Femur (tissue), 1 donor: ENCODE measurements around the gene CDC42SE2.
"Not testable (repeated sequence)": the region's sequence is repeated elsewhere in the genome, so short reads cannot be mapped to it uniquely, and the experiment has no call there.

Experiments used
- DNase-seq: peaks from one replicate; pipeline ENCODE4 v3.0.0-alpha.2; 2017

Gene CDC42SE2

DNA sequence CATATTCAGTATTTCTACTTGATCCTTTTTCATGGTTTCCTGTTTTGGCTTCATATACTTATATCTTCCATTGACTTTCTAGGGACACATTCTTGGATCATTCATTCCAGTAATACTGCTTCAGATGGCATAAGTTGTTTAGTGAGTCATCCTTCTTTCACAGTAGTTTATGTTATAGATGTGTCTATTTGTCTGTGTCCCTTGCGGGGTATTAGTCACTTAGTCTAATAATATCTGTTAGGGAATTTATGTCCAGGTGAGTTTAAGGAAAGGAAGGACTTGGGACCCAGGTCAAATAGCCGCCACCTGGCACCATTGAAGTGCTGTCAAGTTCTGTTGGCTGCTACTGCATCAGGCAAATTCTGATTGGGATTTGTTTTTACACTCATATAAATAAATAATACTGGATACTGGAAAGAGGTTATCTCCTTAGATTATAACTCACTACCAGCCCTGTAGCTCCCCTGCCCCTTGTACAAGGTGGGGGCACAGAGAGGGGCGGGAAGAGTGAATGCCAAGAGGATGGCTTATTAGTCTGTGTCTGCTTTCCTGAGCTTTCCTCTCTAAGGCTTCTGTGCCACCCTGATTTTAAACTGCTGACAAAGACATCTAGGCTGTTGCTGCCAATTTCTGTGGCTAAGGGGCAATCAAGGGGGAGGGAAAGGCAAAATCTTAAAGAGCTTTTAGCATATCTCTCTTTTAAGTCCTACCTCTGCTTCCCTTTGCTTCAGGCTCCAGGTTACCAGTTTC is 64.9 kb downstream of the CDC42SE2 start:
- DNase-seq = no peak

DNA sequence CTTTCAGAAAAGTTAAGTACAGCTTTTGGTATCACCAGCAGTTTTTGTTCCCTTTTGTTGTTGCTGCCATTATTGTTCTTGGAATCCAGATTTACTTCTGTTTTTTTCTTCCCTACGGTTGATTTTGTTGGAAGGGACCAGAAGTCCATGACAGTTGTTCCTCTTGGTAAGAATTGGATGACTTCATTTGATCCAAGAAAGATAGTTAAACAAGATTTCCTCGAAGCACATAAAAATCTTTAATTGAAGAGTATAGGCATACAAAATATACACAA is 65.4 kb downstream of the CDC42SE2 start:
- DNase-seq = no peak

DNA sequence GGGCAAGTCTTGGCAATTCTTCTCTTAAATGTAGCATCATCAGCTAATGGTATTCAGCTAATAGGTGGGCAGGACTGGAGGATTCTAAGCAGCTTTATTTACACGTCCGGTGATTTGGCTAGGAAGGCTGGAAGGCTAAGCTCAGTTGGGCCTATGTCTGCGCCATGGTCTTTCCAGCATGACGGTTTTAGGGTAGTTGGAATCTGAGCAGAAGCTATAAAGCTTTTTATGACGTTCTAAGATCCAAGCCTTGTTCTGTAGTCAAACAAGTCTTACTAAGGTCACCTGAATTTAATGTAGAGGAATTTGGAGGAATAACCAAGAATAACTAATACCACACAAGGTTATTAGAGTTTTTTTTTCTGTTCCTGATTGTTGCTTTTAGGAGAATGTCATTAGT is 66.2 kb downstream of the CDC42SE2 start:
- no peak for DNase-seq

DNA sequence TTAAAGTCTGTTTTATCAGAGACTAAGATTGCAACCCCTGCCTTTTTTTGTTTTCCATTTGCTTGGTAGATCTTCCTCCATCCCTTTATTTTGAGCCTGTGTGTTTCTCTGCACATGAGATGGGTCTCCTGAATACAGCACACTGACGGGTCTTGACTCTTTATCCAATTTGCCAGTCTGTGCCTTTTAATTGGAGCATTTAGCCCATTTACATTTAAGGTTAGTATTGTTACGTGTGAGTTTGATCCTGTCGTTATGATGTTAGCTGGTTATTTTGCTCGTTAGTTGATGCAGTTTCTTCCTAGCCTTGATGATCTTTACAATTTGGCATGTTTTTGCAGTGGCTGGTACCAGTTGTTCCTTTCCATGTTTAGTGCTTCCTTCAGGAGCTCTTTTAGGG is 71.9 kb downstream of the CDC42SE2 start:
- DNase-seq = not testable (repeated sequence)

DNA sequence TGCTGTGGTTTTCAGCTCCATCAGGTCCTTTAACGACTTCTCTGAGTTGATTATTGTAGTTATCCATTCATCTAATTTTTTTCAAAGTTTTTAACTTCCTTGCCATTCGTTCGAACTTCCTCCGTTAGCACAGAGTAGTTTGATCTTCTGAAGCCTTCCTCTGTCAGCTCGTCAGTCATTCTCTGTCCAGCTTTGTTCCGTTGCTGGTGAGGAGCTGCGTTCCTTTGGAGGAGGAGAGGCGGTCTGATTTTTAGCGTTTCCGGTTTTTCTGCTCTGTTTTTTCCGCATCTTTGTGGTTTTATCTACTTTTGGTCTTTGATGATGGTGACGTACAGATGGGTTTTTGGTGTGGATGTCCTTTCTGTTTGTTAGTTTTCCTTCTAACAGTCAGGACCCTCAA is 72.9 kb downstream of the CDC42SE2 start:
- DNase-seq = not testable (repeated sequence)

DNA sequence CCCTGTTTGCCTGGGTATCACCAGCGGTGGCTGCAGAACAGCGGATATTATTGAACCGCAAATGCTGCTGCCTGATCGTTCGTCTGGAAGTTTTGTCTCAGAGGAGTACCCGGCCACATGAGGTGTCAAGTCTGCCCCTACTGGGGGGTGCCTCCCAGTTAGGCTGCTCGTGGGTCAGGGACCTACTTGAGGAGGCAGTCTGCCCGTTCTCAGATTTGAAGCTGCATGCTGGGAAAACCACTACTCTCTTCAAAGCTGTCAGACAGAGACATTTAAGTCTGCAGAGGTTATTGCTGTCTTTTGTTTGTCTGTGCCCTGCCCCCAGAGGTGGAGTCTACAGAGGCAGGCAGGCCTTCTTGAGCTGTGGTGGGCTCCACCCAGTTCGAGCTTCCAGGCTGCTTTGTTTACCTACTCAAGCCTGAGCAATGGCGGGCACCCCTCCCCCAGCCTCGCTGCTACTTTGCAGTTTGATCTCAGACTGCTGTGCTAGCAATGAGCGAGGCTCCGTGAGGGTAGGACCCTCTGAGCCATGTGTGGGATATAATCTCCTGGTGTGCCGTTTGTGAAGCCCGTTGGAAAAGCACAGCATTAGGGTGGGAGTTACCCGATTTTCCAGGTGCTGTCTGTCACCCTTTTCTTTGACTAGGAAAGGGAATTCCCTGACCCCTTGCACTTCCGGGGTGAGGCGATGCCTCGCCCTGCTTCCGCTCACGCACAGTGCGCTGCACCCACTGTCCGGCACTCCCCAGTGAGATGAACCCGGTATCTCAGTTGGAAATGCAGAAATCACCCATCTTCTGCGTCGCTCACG is 73.6 kb downstream of the CDC42SE2 start:
- not testable (repeated sequence) for DNase-seq

DNA sequence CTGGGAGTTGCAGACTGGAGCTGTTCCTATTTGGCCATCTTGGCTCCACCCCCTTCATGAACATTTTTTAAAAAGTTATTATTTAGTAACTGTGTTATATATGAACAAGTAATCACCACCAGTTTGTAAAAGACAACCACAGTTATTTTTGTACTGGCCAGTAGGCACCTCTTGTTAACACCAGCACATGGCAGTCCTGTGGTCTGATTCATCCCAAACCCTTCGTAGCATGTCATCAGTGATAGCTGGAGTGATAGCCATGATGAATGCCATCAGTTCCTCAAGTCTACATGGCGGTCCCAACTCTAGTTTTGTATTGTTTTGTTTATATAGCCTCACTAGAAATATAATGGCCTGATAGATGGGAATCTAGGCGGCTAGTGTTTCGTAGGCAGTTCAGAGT is 74.2 kb downstream of the CDC42SE2 start:
- DNase-seq = no peak

DNA sequence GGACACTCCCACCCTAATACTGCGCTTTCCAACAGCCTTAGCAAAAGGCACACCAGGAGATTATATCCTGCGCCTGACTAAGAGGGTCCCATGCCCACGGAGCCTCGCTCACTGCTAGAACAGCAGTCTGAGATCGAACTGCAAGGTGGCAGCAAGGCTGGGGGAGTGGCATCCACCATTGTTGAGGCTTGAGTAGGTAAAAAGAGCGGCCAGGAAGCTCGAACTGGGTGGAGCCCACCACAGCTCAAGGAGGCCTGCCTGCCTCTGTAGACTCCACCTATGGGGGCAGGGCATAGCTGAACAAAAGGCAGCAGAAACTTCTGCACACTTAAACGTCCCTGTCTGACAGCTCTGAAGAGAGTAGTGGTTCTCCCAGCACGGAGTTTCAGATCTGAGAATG is 80.4 kb downstream of the CDC42SE2 start:
- DNase-seq = not testable (repeated sequence)

DNA sequence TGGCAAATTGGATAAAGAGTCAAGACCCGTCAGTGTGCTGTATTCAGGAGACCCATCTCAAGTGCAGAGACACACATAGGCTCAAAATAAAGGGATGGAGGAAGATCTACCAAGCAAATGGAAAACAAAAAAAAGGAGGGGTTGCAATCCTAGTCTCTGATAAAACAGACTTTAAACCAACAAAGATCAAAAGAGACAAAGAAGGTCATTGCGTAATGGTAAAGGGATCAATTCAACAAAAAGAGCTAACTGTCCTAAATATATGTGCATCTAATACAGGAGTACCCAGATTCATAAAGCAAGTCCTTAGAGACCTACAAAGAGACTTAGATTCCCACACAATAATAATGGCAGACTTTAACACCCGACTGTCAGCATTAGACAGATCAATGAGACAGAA is 82.4 kb downstream of the CDC42SE2 start:
- DNase-seq = not testable (repeated sequence)

DNA sequence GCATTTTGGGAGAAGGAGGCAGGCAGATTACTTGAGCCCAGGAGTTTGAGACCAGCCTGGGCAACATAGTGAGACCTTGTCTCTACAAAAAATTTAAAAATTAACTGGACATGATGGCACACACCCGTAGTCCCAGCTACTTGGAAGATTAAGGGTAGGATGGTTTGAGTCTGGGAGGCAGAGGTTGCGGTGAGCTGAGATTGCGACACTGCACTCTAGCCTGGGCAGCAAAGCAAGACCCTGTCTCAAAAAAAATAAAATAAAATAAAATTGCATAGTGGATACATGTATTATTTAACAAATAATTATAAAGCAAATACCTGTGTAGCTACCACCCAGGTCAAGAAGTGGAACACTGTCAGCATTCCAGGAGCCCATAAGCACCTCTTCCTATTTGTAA is 90.1 kb downstream of the CDC42SE2 start:
- no peak for DNase-seq

DNA sequence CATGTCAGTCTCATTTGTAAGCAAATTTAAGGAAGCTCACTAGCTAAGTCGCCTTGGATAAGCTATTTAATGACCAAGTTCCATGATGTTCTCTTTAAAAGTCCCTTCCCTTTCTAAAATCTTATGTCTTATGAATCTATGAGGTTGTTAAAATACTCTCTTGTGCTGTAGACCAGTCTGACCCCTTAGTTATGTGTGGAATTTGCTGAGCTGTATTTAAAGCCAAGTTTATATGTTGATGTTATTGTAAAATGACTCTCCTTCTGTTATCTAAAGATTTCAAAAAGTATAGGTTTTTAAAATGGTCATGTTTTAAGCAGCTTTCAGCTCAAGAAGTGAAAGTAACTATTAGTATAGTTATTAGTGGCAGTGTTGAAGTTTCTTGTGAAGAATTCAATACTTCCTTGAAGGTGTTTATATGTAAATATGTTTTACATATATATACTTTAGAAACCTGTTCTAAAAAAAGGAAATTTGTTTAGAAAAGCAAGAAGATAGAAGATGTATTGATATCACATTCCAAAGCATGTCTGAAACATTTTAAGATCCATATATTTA is 92.2 kb downstream of the CDC42SE2 start:
- DNase-seq = no peak

DNA sequence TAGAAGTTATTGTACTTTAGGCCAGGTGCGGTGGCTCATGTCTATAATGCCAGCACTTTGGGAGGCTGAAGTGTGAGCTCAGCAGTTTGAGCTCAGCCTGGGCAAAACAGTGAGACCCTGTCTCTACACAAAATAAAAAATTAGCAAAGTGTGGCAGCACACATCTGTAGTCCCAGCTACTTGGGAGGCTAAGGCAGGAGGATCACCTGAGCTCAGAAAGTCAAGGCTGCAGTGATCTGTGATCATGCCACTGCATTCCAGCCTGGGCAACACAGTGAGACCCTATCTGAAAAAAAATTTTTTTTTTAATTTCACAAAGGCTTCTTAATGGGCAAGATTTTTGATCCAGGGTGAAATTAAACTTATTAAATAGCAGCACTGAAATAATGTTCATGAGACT is 92.8 kb downstream of the CDC42SE2 start:
- DNase-seq = no peak

DNA sequence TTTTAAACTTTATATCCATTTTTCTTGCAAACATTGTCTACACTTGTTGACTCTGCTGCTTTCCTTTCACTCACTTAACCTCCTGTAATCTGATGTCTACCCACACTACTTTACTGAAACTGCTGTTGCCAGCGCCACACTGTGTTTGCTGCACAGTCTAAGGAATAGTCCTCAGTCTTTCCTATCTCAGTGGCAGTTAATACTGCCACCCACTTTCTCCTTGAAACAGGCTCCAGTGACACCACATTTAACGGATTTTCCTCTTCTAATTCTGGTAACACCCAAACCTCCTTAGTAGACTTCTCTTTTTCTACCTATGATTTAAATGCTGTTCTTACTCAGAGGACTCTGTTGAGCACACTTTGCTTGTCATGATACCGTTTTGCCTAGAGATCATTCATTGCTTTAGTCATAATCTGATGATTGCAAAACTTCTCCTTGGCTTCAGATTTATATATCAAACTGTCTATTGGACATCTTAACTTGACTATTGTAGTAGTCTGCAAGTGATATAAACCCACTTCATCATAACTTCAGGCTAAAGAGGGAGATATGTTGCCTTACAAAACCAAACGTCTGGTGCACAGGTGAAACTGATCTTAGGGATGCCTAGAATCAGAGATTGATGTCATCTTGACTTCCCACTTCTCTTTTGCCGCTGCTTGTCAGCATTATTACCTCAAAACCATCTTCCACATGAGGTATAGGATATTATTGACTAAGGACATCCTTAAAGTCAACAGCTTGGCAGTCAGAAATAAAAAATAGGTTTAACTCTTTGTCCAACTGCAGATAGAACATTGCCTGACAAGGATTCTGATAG is 94.1 kb downstream of the CDC42SE2 start:
- DNase-seq = no peak

DNA sequence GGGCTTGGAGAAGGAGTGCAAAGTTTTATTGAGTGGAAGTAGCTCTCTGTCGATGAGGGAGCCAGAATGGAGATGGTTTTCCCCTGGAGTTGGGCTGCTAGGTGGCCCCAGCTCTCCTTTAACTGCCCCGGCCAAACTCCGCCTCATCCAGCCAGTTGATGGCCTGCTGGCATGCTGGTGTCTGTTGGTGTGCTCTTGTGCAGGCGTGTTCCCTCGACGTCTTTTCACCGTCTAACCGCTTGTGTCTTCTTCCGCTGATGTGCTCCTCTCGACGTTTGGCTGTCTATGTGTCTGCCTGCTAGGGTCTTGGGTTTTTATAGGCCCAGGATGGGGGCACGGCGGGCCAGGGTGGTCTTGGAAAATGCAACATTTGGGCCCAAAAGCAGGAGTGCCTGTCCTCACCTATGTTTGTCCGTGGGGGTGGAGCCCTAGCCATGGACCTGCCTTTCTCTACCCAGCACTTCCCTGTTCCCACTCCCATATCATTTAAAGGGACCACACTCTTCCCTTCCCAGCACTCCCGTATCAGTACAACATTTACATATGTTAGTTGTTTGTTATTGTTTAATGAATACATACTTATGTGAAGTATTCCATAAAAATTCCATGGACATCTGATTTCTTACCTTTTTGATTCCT is 97.9 kb downstream of the CDC42SE2 start:
- no peak for DNase-seq

DNA sequence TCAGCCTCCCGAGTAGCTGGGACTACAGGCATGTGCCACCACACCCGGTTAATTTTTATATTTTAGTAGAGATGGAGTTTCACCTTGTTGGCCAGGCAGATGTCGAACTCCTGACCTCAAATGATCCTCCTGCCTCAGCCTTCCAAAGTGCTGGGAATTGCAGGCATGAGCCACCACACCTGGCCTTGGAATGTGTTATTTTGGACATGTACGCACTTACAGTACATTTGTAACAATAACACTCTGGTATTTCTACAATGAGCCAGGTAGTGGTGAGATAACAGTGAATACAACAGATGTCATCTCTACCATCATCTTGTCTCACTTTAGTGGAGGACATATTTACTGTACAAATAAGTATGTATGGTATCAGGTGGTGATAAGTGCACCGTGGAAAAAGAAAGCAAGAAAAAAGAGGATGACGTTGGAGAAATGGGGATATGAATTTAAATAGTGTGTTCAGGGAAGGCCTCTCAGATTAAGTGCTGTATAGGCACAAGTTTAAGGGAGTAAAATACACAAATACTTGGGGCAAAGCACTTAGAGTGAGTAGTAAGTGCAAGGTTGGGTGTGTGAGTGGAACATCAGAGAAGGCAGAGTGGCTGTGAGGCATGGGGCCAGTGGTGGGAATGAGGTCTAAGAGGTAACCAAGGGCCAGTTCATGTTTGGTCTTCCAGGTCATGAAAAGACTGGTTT is 100.1 kb downstream of the CDC42SE2 start:
- DNase-seq = no peak

DNA sequence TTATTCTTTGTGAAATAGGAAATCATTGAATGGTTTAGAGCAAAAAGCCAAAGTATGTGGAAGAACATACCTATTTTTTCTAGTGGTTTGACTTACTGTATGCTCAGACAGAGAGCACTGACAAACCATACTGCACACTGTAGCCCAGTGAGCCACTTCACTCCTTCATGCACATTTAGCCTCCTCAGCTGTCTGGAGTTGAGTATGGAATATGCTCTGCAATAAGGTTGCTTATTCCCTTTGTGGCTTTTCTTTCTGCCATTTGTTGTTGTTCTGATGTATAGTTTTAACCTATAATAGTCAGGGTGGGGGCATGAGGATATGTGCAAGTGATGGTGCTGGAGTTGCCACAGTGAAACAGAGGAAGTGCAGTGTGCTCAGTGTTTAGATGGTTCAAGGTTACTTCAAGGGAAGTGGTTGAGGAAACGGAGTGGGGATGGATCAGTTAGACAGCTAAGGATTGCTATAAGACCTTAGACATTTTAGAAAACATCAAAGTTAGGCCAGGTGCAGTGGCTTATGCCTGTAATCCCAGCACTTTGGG is 100.7 kb downstream of the CDC42SE2 start:
- DNase-seq = no peak

DNA sequence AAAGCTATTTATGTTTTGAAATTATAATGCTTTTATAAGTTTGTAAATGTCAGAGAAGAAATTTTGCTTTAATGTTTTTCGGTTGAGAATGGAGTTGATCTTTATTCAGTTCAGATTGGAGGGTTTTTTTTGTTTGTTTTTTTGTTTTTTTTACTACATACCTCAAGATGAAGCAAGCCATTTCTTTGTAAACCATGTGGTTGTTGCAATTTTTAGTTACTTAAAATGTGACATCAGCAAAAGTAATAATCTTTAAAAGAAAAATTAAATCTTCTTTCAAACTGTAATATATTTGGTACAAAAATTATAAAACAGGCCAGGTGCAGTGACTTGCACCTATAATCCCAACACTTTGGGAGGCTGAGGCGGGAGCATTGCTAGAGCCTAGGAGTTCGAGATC is 102.6 kb downstream of the CDC42SE2 start:
- no peak for DNase-seq

DNA sequence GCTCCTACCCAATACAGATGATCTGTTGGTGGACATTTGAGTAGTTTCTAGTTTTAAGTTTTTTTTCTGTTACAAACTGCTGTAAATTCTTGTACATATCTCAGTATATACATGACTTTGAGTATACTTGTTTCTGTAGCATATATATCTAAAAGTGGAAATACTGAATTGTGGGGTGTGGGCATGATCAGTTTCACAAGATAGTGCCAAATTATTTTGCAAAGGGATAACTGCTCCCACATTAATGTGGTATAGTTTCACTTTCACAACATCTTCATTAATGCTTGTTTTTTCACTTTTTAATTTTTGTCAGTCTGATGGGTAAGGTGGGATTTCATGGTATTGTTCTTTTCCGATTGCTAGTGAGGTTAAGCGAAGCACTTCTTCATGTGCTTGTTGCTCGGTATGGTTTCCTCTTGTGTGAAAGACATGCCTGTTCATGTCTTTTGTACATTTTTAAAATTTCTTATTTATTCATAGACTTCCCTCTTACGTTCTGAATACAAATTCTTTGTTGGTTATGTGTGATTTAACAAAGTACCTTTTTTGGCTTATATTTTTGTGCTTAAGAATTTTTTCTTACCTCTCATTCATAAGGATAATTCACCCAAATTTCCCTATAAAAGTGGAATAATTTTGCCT is 103.5 kb downstream of the CDC42SE2 start:
- DNase-seq = no peak

DNA sequence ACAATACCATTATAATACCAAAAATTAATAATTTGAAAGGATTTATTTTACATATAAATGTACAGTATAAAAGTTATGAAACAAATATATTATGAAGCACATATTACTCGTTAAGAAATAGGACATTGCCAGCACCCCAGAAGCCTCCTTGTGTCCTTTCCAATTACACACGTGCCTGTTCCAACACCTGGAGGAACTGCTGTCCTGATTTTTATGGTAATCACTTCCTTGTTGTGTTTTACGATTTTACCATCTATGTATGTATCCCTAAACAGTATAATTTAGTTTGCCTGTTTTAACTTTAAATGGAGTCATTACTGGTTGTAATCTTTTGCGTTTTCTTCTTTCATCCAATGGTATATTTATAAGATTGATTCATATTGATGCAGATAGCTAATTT is 105.0 kb downstream of the CDC42SE2 start:
- DNase-seq = no peak

DNA sequence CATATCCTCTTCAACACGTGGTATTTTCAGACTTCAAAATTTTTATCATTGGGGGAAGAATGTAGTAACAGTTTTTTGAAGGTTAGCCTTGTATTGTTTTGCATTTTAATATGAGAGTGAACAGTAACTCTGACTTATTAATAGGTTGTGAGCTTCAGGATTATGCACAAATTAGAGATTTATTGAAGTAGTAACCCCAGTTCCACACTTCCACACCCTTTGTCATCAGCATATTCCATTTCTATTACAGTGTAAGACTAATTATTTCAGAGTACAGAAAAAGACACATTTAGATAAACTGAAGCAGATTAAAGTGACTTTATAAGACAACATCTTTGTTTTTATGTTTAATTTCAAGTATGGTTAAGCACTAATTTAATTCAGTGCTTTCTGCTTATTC is 105.7 kb downstream of the CDC42SE2 start:
- no peak for DNase-seq

DNA sequence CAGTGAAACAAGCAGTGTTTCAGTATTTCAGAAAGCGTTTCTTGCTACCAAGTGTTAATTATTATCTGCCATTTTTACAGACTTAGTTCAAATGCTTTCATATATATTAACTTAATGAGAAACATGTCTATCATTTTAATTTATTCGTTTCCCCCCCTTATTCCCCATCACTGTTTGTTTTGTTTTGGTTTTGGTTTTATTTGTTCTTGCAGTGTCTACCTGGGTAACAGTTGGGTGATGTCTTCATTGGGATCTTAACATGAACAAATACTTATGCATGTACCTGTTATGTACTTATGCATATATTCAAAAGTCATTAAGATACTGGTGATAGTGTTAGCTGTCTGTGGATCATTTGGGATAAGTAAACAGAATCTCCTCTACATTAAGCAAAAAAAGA is 108.0 kb downstream of the CDC42SE2 start:
- DNase-seq = no peak
